HL-60 (cell line): ENCODE data around the gene TMSB15C.
A peak's percentile ranks its signal among the peaks of the same experiment; 100 is the strongest.
"Not testable (repeated sequence)": the region's sequence is repeated elsewhere in the genome, so short reads cannot be mapped to it uniquely, and the experiment has no call there.

Source experiments
- DNase-seq, 2 experiments: peaks; one replicate each; pipeline ENCODE4 v3.0.0-alpha.2; 2010 to 2020; ENCODE audit warnings: low read depth in 1 of 2, low spot score in 1 of 2
- H3K27ac ChIP-seq: fragments of 250-450 bp; sonication (Bioruptor Pico); replicated peaks from 2 replicates; pipeline ENCODE4 v1.5.1; 2020; ENCODE audit warnings: mild to moderate bottlenecking, moderate library complexity
- H3K27me3 ChIP-seq: fragments of 250-450 bp; sonication (Bioruptor Pico); 2 replicates; pipeline ENCODE4 v1.5.1; 2021; ENCODE audit warnings: mild to moderate bottlenecking, moderate library complexity; ENCODE audit not compliant: insufficient read depth, poor library complexity, severe bottlenecking
- H3K4me3 ChIP-seq: replicated peaks from 2 replicates; pipeline ENCODE4 v1.5.1; 2011; ENCODE audit warnings: mild to moderate bottlenecking, control low read depth, low read length; ENCODE audit not compliant: insufficient read depth
- GABPA ChIP-seq: IDR thresholded peaks from 2 replicates; pipeline ENCODE4 v1.6.1; 2012; ENCODE audit warnings: low read depth
- POLR2AphosphoS5 ChIP-seq: IDR thresholded peaks from 2 replicates; pipeline ENCODE4 v1.6.1; 2012; ENCODE audit warnings: low read depth
- SPI1 ChIP-seq: IDR thresholded peaks from 2 replicates; pipeline ENCODE4 v1.6.1; 2012; ENCODE audit warnings: low read depth, mild to moderate bottlenecking, borderline replicate concordance
- TF ChIP-seq, protein P1 (sequence below): IDR thresholded peaks from 2 replicates; pipeline ENCODE4 v1.6.1; 2012; ENCODE audit warnings: low read depth; ENCODE audit not compliant: insufficient replicate concordance
- TF ChIP-seq, protein P2 (sequence below): IDR thresholded peaks from one replicate; pipeline ENCODE4 v1.5.1; 2011; ENCODE audit warnings: low read length, control low read depth, inconsistent platforms; ENCODE audit not compliant: insufficient read depth

Gene TMSB15C

DNA sequence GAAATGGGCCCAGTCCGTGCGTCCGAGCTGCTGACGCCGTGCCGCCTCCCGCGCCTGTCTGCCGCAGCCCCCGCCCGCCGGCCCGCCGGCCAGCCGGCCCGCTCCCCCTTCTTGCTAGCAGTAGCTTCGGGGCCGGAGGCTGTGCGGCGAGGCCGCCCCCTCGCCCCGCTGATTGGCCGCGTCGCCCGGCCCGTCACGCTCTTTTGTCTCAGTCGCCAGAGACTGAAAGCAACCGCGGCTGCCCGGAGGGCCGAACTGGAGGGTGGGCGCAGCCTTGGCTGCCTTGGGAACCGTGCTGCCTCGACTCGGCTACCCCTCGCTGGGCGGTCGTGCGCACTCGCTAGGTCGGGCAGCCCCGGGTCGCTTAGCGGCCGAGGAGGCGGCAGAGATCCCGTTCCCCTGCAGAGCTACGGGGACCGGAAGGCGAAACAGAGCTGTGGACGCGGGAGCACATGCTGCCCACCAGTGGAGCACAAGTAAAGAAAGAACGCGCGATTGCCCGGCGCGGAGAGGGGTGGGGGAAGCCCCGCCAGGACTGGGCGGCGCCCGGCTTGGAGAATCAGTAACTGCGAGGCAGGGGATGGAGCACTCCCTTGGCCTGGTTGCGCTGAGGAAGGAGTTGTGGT is 36.4 kb upstream of the TMSB15C start, which contains the start of gene ZCCHC18:
ZCCHC18 (plus strand) TSS at position 198 of the 626 bp plus-strand sequence. CDS start 1,589 bp downstream, outside the sequence.
- peaks cover 13% of the 10 kb centered on the region for H3K27me3 ChIP-seq
- DNase-seq, result no peak
- H3K27ac ChIP-seq, result no peak within 1 kb of the TSS
- TF ChIP-seq, protein P1, sequence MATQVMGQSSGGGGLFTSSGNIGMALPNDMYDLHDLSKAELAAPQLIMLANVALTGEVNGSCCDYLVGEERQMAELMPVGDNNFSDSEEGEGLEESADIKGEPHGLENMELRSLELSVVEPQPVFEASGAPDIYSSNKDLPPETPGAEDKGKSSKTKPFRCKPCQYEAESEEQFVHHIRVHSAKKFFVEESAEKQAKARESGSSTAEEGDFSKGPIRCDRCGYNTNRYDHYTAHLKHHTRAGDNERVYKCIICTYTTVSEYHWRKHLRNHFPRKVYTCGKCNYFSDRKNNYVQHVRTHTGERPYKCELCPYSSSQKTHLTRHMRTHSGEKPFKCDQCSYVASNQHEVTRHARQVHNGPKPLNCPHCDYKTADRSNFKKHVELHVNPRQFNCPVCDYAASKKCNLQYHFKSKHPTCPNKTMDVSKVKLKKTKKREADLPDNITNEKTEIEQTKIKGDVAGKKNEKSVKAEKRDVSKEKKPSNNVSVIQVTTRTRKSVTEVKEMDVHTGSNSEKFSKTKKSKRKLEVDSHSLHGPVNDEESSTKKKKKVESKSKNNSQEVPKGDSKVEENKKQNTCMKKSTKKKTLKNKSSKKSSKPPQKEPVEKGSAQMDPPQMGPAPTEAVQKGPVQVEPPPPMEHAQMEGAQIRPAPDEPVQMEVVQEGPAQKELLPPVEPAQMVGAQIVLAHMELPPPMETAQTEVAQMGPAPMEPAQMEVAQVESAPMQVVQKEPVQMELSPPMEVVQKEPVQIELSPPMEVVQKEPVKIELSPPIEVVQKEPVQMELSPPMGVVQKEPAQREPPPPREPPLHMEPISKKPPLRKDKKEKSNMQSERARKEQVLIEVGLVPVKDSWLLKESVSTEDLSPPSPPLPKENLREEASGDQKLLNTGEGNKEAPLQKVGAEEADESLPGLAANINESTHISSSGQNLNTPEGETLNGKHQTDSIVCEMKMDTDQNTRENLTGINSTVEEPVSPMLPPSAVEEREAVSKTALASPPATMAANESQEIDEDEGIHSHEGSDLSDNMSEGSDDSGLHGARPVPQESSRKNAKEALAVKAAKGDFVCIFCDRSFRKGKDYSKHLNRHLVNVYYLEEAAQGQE, result no peak
- TF ChIP-seq POLR2AphosphoS5 (no peak), SPI1 (no peak), GABPA (no peak)
- TF ChIP-seq, protein P2, sequence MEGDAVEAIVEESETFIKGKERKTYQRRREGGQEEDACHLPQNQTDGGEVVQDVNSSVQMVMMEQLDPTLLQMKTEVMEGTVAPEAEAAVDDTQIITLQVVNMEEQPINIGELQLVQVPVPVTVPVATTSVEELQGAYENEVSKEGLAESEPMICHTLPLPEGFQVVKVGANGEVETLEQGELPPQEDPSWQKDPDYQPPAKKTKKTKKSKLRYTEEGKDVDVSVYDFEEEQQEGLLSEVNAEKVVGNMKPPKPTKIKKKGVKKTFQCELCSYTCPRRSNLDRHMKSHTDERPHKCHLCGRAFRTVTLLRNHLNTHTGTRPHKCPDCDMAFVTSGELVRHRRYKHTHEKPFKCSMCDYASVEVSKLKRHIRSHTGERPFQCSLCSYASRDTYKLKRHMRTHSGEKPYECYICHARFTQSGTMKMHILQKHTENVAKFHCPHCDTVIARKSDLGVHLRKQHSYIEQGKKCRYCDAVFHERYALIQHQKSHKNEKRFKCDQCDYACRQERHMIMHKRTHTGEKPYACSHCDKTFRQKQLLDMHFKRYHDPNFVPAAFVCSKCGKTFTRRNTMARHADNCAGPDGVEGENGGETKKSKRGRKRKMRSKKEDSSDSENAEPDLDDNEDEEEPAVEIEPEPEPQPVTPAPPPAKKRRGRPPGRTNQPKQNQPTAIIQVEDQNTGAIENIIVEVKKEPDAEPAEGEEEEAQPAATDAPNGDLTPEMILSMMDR, result no peak
- peak within 1 kb of the TSS; percentile 41 for H3K4me3 ChIP-seq

DNA sequence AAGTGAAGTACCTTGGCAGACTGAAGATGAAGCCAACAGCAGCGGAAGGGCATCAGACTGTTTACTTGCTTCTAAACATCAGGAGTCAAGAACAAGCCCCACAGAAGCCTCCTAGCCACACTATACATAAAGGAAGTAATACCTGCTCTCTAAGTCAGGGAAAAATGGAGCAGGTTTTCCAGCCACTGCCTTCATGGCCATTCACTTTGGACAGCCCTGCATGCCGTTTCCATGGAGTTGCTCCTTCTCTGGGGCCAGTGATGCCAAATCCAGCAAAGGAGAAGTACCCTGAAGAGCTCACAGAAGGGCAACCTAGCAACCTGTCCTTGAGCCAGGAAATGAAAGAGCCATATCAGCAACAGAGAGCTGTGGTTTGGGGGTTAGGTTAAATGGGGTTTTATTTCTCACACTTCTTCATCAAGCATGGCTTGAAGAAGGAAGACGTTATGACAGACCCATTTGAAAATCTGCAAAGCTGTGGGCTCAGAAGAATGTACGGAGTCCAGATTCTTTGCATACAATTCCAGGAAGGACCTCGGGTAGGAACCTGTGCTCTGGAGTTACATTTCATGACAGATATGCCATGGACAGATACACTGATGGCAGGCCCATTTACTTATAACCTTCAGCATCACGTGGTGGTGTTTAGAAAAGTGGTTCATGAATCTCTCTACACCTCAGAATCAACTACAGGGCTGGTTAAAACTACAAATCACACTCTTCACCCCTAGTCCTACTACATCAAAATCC is 34.6 kb upstream of the TMSB15C start:
- not testable (repeated sequence) for H3K27ac ChIP-seq, H3K4me3 ChIP-seq

DNA sequence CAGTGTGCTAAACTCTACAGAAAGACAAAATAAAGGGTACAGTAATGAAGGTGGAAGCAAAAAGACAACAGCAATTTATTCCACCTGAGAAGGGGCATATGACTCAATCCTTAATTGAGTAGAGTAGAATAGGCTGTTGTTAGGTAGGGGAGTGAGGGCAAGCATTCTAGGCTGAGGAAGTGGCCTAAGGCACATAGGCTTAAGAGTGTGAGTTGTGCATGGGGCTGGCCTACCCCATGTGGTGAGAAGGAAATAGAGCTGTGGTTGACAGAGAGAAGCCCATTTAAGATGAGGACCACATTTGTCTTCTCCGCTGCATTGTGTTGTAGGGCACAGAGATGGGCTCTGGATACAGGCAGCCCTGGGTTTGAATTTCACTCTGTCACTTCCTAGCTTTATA is 32.9 kb upstream of the TMSB15C start:
- no peak overlapping the region for H3K4me3 ChIP-seq
- peaks cover 13% of the 10 kb centered on the region for H3K27me3 ChIP-seq
- no peak for DNase-seq
- H3K27ac ChIP-seq, result no peak overlapping the region
- TF ChIP-seq SPI1 (no peak), POLR2AphosphoS5 (no peak), GABPA (no peak)
- TF ChIP-seq, protein P1, result no peak
- TF ChIP-seq, protein P2, result no peak

More for the DNA sequence above, 34.6 kb upstream of the TMSB15C start:
- H3K27me3 ChIP-seq, result peaks cover 13% of the 10 kb centered on the region
- not testable (repeated sequence) for DNase-seq

DNA sequence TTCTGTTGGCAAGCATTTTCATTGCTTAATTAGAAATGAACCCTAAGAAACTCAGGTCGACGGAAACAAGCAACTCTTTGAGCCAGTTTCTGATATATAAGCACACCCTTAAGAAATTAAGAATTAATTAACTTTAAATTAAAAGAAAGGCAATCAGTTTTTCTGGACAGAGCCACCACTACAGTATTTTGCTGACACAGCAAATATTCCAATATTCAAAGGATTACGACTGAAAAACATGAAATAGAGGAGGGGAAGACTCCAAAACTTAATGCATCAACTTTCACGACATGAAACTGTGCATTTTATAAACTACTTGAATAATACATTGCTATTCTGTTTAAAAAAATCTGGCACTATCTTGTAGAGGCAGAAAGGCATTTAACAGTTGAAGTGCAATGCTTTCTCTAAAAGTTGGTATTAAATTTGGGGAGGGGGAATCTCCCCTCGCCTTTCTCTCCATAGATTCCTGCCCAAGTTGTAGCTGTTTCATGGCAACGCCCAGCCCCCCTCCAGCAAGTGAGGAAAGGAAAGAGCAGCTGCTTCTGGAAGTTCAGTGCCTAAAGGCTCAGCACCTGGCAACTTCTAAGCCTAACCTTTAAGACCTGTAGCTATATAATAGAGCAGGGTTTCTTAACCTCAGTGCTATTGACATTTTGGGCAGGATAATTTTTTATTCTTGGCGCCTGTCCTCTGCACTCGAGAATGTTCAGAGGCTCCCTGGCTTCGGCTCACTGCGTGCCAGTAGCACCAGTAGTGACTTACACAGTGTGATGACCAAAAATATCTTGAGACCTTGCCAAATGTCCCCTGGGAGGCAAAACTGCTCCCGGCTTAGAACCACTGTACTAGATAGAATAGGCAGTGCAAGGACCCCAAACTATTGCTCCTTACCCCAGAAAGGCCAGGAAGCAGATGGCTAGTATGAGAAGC is 29.6 kb upstream of the TMSB15C start:
- no peak for DNase-seq
- Histone ChIP-seq H3K27ac (no peak overlapping the region), H3K4me3 (no peak overlapping the region), H3K27me3 (no peaks in the 10 kb centered on the region)
- TF ChIP-seq GABPA (no peak), SPI1 (no peak), POLR2AphosphoS5 (no peak)
- TF ChIP-seq, protein P2, result no peak
- TF ChIP-seq, protein P1, result no peak
